ENCODE measurements around the gene CENPV.
"Not testable (repeated sequence)": the region's sequence is repeated elsewhere in the genome, so short reads cannot be mapped to it uniquely, and the experiment has no call there.

CENPV gene

DNA sequence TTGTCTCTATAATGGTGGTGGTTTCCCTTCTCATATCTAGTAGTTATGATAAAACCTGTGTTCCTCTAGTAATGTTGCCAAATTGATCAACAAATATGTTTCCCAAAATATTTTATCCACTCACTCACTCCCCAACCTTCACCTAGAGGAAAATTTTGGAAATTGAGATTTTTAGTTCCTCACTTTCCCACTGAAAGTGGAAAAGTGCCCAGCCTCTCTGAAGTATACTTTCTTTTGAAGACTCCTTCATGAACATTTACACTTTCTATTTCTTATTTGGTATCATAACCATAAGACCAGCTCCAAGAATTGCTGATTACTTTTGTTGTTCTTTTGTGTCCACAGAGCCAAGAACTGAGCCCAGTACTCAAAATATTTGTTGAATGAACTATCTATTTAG lies 5.1 kb upstream of the CENPV start:
- no peak for FAIRE-seq

DNA sequence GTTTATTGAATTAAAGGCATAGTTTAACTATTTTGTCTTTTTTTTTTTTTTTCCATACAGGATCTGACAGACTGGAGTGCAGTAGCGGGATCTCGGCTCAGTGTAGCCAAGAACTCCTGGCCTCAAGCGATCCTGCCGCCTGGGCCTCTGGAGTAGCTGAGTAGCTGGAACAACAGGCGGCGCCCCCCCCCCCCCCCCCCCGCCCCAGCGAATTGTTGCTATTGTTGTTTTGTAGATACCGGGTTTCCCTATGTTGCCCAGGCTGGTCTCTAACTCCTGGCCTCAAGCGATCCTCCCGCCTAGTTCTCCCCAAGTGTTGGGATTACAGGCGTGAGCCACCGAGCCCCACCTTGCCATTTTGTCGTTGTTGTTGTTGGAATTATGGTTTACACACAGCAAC lies 1.3 kb upstream of the CENPV start:
- no peak for FAIRE-seq

DNA sequence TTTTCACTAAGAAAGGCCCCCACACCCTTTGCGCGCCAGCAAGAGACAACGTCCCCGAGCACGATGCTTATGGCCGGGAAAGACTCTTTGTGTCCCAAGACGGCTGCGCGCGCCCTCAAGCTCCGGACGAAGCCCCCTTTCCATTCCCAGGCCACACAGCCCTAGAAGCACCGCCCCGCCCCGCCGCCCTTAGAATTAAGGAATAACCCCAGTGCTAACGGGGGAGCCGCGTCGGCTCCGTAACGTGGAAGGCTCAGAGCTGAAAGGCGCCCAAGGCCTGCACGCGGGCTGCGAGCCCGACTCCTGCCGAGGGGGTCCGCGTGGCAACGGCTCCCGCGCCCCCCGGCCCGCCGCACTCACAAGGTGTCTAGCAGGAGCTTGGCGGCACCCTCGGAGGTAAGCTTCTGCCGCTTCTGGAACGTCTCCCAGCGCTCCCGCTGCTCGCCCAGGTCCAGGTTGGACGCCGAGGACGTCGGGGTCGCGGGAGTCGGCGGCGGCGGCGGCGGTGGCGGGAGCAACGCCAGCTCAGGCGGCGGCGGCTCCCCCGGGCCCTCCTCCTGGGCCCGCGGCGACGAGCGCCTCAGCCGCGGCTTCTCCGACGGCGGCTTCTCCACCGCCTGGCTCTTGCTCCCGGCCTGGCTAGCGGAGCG lies 477 bp downstream of the CENPV start:
- no peak for FAIRE-seq

DNA sequence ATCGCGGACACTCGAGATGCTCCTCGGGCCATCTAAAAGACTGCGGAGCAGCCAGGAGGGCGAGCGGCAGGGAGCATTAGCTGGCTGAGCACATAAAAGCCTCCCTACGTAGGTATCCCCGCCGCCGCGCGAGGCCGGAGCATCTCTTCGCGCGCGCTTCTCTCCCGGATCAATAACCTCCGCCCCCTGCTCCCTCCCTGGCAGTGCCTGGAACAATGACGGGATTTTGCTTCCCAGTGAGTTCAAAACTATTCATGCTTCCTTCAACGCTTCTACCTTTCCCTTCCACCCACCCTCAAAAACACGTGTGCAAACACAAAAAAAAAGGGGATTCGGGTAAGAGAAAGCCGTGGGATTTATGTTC lies 984 bp downstream of the CENPV start:
- FAIRE-seq, result no peak

DNA sequence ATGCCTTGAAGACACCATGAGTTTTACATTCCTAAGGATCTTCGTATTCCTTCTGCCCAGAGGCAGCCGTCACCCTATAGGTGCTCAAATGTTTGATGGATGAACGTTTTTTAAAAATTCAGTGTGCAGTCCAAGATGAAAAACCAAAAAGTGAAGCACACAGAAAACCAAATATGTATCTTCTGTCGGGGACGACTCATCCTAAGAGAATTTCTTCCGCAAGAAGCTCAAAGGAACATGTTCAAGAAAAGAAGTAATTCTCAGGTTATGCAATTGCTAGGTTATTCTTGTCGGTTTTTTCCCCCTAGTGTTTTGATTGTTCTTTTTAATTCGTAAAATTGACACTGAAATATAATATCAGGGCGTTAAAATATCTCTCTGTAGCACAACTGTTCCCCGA lies 1.4 kb downstream of the CENPV start:
- no peak for FAIRE-seq

DNA sequence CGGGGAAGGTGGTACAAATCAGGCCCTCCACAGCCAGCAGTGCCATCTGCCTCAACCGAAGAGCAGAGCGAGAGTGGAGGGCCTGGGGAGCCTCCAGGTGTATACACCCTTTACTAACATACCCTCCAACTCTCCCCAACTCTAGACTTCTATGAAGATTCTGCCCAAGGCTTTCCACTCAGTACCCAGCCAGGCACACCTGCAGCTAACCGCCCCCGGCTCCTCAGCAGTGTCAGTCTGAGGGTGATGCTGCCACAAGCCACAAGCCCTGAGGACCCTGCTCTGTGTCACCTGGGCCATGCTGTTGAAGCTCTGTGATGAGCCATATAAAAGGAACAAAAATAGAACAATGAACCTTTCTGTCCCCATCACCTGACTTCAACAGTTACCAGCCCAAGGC lies 3.8 kb downstream of the CENPV start:
- no peak for FAIRE-seq

DNA sequence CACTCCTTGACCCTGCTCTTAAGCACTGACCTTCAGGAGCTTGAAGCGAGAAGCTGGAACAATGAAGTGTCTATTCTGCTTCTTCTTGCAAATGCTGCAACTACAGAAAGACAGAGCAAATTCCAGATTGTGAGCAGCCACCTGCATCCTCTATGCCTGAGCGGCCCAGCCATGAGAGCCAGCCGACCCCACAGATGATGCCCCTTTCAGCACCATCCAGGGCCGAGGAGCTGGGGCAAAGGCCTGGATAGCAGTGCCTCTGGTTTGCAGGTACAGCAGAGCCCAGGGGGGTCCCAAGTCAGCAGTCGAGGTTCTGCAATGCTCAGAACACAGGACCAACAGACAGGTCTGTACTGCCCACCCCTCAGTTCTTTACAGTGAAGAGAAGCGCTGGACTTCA lies 4.7 kb downstream of the CENPV start:
- FAIRE-seq, result no peak

DNA sequence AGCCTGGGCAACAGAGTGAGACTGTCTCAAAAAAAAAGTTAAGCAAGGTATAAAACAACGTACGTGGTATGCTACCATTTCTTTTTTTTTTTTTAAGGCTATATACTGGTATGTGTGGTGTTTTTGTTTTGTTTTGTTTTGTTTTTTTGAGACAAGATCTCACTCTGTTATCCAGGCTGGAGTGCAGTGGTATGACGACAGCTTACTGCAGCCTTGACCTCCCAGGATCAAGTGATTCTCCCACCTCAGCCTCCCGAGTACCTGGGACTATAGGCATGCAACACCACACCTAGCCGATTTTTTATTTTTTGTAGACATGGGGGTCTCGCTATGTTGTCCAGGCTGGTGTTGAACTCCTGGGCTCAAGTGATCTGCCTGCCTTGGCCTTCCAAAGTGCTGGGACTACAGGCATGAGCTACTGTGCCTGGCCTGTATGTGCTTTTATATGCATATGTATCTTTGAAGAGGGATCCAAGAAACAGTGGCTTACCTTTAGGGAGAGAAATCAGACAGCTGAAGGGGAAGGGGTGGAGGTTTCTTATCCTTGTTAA lies 6.5 kb downstream of the CENPV start:
- FAIRE-seq, result no peak

DNA sequence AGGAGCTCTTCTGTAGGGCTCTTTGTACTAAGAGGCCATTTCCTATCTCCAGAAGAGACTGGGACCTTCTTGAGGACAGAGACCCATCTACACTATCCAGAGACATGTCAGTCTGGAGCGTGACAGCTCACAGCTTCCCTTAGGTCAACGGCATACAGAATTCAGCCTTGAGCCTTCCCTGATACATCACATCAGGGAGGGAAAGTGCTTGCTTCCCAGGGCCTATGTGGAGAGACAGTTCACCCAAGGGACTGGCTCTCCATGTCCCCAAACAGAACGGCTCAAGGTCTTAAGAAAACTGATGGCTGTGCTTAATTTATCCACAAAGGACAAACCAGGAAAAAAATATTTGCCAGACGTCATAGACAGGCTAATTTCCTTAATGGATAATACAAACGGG lies 7.7 kb downstream of the CENPV start:
- no peak for FAIRE-seq

DNA sequence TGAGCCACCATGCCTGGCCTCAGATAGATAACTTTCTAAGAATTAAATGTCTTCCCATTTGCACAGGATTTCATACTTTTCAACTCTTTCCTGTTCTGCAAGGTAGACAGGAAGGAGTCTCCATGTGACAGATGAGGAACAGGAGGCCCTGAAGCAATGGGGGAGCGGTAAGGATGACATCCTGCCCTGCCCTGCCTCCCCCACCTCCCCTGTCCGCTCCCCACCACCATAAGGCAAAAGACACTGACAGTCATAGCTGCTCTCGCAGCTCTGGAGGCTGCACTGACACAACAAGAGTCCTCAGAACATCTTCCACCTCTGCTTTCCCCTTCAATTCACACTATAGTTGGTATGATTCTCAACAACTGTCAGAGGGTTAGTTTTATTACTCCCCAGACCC lies 9.7 kb downstream of the CENPV start:
- no peak for FAIRE-seq

DNA sequence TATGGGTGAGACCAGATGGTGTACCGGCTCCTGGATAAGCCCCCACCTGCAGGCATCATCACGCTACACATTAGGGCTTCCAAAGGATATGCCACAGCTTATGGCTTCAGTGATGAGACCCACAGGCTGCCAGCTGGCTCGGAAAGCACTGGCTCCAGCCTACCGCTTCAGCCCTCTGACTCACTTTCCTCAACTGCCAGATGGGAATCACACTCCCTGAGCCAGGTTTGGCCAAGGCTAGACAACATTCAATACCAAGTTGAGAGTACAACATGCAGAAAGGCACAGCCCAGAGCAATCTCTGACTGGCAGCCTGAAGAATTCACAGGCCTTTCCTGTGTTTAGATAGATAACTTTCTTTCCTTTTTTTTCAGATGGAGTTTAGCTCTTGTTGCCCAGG lies 10.3 kb downstream of the CENPV start:
- no peak for FAIRE-seq

DNA sequence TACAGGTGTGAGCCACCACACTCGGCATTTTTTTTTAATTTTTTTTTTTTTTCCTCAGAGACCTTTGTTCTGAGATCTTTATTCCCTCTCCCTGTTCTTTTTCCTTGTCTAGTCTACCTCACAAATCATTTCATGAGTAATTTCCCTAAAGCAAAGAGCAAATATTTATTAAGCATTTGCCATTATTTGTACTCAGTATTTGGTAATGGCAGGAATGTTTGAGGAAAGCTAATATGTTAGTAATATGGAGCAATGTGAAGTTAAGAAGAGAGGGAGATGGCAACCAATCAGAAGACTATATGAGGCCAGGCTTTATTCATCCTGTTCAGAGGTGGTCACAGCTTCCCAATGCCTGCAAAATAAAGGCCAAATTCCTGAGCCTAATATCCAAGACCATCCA lies 13.3 kb downstream of the CENPV start:
- FAIRE-seq, result no peak

DNA sequence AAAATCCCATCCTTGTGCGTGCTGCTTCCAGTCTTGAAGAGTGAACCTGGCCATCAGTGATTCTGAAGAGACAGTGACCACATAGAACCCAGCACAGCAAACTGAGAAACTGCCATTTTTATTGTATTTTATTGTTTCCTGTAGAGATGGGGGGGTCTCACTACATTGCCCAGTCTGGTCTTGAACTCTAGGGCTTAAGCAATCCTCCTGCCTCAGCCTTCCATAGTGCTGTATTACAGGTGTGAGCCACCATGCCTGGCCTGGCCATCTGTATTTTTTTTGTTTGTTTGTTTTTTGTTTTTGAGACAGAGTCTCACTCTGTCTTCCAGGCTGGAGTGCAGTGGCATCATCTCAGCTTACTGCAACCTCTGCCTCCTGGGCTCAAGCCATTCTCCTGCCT lies 13.9 kb downstream of the CENPV start:
- no peak for FAIRE-seq

DNA sequence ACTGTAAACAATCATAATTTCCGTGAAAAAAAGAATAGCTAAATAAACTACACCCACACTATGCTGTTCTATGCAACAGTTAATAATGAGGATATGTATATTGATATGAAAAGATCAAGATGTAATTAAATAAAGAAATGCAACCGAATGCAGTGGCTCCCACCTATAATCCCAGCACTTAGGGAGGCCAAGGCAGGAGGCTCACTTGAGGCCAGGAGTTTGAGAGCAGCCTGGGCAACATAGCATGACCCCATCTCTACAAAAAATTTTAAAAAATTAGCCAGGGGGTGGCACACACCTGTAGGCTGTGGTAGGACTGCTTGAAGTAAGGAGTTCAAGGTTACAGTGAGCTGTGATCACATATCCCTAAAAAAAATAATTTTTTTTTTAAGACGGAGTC lies 14.9 kb downstream of the CENPV start:
- FAIRE-seq, result no peak

DNA sequence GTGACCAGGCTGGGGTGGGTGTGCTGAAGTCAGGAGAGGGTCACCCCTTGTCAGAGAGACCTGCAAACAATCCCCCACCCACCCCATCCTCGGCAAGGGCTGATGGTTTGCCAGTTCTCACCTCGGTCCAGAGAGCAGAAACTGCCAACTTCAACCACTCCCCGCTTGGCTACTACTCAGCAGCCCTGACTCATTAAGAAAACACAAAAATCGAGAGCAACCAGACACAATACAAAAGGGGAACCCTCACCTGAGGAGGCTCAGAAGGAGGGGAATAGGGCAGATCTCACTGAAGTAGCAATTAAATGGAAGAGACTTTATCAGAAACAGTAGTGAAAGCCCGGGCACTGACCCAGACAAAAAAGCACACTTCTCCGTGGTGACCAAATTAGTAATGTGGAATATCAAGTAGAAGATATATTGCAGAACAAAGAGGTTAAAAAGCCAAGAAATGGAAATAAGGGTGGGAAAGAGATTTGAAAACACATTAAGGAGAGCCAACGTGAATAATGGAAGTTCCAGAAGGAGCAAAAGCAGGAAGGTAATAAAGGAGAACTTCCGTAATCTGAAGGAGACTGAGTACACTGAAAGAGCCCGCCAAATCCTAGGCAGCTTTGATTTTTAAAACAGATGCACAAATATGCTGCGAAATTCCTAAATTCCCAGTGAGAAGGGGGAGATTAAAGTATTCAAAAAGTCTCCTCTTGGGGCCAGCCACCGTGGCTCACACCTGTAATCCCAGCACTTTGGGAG lies 23.6 kb downstream of the CENPV start:
- no peak for FAIRE-seq

DNA sequence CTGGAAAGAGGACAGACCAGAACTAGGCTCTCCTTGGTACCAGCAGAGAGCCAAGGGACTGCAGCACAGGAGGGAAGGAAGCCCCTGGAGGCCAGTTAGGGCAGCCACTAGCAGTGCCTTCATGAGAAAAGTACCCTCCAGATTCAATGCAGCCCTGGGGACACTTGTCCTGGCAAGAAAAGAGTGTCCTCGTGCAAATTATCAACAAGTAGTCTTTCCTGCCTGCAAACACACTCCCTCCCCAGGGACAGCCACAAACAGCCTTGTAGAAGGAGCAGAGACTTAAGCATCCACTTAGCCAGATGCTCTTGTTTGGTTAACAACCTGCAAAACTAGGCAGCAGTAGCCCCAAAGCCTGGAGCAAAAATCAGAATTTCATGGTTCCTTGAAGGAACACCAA lies 24.3 kb downstream of the CENPV start:
- FAIRE-seq, result no peak

DNA sequence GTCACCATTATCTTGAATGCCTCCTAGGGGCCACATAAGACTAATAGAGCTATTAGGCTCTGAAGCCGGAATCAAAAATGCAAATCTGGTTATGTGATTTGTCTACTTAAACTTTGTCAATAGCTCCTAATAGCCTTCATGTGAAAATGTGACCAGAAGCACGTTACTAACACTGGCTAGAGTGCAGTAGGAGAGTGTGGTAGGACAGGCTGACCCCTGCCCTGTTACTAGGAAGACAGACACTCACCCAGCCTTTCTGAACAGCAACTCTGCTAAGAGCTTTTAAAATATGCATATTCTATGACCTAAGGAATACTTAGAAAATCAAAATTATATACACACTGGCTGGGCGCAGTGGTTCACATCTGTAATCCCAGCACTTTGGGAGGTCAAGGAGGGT lies 26.3 kb downstream of the CENPV start:
- no peak for FAIRE-seq

DNA sequence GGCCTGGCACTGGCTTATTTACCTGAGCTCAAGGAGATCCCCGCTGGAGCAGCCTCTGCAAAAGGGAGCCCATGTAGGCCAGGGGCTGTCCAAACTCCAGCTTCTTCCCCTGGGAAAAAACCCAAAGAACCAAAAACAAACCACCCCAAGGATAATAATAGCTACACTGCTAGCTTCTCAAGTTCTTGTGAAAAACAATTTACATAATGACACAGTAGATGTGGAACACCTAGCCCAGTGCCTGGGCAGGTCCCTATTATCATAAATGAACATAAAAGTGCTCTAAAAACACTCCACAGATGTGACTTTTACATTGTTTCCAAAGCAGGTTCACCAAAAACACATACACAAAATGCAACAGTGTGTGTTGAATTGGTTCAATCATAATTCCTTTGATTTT lies 27.3 kb downstream of the CENPV start:
- FAIRE-seq, result no peak

DNA sequence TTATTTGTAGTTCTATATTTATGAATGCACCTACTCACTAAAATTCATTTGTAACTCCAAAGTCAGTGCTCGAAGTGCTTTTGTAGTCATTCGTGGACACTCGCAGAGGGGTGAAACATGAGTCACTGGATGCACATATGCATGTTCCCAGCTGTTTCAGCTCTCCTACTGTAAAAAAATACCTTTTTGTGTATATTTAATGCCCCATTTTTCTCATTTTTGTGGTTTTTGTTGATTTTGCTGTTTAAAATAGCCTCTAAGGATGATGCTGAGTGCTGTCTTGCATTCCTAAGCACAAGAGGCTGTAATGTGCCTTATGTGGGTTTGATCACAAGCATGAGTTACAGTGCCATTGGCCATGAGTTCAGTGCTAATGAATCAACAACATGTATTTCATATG lies 30.6 kb downstream of the CENPV start:
- FAIRE-seq, result no peak

DNA sequence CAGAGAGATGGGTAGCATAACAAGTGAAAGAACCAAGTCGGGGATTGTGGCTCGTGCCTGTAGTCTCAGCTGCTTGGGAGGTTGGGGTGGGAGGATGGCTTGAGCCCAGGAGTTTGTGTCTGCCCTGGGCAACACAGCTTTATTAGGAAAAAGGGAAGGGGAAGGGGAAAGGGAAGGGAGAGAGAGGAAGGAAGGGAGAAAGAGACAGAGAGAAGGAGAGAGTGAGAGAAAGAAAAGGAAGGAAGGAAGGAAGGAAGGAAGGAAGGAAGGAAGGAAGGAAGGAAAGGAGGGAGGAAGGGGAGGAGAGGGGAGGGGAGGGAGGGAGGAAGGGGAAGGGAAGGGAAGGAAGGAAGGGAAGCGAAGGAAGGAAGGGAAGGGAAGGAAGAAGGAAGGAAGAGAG lies 33.3 kb downstream of the CENPV start:
- no peak for FAIRE-seq

DNA sequence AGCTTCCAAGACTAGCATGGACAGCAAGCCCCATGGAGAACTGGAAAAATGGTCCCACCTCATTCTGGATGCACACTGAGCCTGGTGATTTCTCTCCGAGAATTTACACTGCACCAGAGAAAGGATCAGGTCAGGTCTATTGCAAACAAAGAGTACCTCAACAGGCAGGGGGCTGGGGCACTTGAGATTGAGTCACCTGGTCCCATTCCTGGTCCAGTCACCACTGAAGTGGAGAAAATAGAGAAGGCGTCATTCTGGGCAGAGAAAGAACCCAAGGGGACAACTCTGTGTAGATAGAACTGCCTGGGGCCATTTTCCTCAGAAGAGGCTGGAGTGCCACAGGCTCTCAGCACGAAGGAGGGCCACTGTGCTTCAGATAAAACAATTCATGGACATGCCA lies 38.4 kb downstream of the CENPV start:
- no peak for FAIRE-seq

DNA sequence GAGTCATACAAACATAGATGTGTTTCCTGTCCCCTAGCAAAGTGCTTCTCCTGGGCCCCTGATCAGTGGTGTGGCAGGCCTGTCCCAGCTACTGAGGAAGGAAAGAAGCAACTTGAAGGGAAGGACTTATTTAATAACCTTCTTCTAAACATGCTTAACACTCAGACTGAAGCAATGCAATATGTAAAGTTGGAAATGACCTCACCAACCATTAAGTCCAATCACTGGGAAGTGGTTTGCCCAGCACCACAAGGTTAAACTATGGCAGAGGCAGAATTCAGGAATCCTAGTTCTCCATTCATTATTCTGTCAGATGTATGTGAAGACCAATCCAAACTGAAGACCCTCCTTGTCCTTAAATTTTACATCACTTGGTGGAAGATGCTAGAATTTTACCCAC lies 39.1 kb downstream of the CENPV start:
- FAIRE-seq, result no peak

DNA sequence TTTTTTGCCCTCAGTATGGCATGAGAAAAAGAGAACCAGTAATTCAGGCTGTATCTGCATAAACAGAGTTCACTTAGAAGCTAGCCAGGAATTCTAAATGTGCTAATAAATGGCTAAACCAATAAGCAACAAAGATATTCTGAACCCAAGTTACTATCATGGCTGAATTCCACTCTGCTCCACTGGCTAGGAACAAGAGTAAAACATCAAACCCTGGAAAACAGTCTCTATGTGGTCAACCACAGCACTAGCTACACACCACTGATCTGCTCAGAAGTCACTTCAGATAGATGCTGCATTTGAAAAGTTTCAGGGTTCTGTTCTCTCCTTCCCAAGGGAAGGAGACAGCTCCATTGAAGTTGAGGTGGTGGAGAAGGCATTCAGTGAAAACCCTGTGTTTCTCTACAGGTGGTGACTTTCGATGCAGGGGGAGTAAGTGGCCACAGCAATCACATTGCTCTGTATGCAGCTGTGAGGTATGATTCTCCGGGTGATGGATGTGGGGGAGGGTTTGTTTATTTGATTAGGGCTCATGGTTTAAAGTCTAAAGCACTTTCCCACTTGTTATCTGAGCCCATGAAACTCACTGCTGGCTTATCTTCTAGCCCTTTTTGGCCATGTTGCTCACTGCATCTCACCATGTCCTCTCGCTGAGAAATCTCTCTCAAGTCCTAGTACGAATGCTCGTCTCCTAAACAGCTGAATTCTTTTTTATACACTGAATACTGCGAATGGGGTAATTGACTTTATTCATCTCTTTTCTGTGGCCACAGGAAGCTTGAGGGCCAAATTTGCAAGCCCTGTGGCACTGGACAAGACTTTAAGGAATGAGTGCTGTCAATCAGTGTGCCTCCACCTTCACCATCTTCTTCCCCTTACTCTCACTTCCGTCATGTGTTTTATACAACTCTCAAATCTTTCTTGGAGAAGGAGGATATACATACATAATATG lies 39.9 kb downstream of the CENPV start:
- no peak for FAIRE-seq

DNA sequence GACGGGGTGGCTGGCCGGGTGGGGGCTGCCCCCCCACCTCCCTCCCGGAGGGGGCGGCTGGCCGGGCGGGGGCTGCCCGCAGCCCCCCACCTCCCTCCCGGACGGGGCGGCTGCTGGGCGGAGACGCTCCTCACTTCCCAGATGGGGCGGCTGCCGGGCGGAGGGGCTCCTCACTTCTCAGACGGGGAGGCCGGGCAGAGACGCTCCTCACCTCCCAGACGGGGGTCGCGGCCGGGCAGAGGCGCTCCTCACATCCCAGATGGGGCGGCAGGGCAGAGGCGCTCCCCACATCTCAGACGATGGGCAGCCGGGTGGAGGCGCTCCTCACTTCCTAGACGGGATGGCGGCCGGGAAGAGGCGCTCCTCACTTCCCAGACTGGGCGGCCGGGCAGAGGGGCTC lies 41.2 kb downstream of the CENPV start:
- not testable (repeated sequence) for FAIRE-seq
